Inferior parietal cortex (tissue), 1 donor: ENCODE data around the gene RMND5A.

Experiments used
- DNase-seq: peaks from one replicate; pipeline ENCODE4 v3.0.0-alpha.2; 2016; ENCODE audit errors: extremely low spot score

RMND5A gene

GRCh38 chr2:86791573-86791972 lies 71.5 kb downstream of the RMND5A start:
- no peak for DNase-seq

- DNase-seq: no peak
Observed at GRCh38 chr2:86793752-86794151, 73.7 kb downstream of the RMND5A start.

- DNase-seq: no peak
Observed at GRCh38 chr2:86794861-86795260, 74.8 kb downstream of the RMND5A start.

GRCh38 chr2:86800856-86801567 lies 80.9 kb downstream of the RMND5A start:
- no peak for DNase-seq

- no peak for DNase-seq
Observed at GRCh38 chr2:86806059-86806857, 86.2 kb downstream of the RMND5A start.

GRCh38 chr2:86807133-86807467 lies 87.0 kb downstream of the RMND5A start:
- no peak for DNase-seq

GRCh38 chr2:86807468-86808275 lies 87.6 kb downstream of the RMND5A start:
- peak; percentile 45 for DNase-seq

- peak; percentile 85 for DNase-seq
Observed at GRCh38 chr2:86808315-86809161, 88.4 kb downstream of the RMND5A start.

- no peak for DNase-seq
Observed at GRCh38 chr2:86809481-86810121, 89.5 kb downstream of the RMND5A start.

GRCh38 chr2:86815611-86816010 lies 95.5 kb downstream of the RMND5A start:
- DNase-seq: no peak

GRCh38 chr2:86818114-86818801 lies 98.2 kb downstream of the RMND5A start:
- DNase-seq: no peak

GRCh38 chr2:86818957-86819356 lies 98.9 kb downstream of the RMND5A start:
- DNase-seq: no peak

- no peak for DNase-seq
Observed at GRCh38 chr2:86821306-86821705, 101.2 kb downstream of the RMND5A start.

- DNase-seq: no peak
Observed at GRCh38 chr2:86821842-86822241, 101.8 kb downstream of the RMND5A start.

GRCh38 chr2:86822668-86823345 lies 102.7 kb downstream of the RMND5A start:
- no peak for DNase-seq

- no peak for DNase-seq
Observed at GRCh38 chr2:86825036-86825692, 105.1 kb downstream of the RMND5A start.

- no peak for DNase-seq
Observed at GRCh38 chr2:86825693-86826381, 105.7 kb downstream of the RMND5A start.

- no peak for DNase-seq
Observed at GRCh38 chr2:86826951-86827350, 106.9 kb downstream of the RMND5A start.
